ENCODE results near the gene MARK1. TPM values are rescaled to one million over a fixed set of nuclear protein-coding genes. Genes with fewer than 3 reads are reported as not detected.

Gene MARK1
- total RNA-seq, 1 experiment from 2014 or later: 7.5 TPM

GRCh38 chr1:220616836-220617235 is 88.9 kb downstream of the MARK1 start:
- BruUV-seq (replicated peaks): no TSS peak
- no peaks in the 10 kb centered on the region for H3K36me3 Mint-ChIP-seq (ENCODE audit: insufficient read depth, unreplicated experiment)
- POLR2A ChIA-PET: interaction anchor here (0.9 kb wide), 1 partner anchor 29 kb away, joined by 3 read pairs; no protein-coding TSS in a partner anchor
- DNase-seq (ENCODE audit: unreplicated experiment): no peak
- no peak overlapping the region for H3K4me3 Mint-ChIP-seq (ENCODE audit: unreplicated experiment)
- H3K4me1 Mint-ChIP-seq (ENCODE audit: insufficient read depth, unreplicated experiment): no peaks in the 10 kb centered on the region
- TF ChIP-seq CTCF (IDR thresholded peaks at IDR 0.05; ENCODE audit: unreplicated experiment): no peak
- no peak overlapping the region for H3K27ac Mint-ChIP-seq (ENCODE audit: low read depth, unreplicated experiment)
- H3K27me3 Mint-ChIP-seq (ENCODE audit: insufficient read depth, unreplicated experiment): no peaks in the 10 kb centered on the region
- intact Hi-C loops (cut with micrococcal nuclease): no loop called here
- CTCF ChIA-PET: interaction anchor here (1.1 to 1.3 kb wide), 2 partner anchors 321 to 336 kb away, joined by 3 to 6 read pairs; no protein-coding TSS in a partner anchor
- no peaks in the 10 kb centered on the region for H3K9me3 Mint-ChIP-seq (ENCODE audit: unreplicated experiment)

GRCh38 chr1:220628431-220628830 is 100.5 kb downstream of the MARK1 start:
- Mint-ChIP-seq H3K9me3 (ENCODE audit: unreplicated experiment) (no peaks in the 10 kb centered on the region), H3K27me3 (ENCODE audit: insufficient read depth, unreplicated experiment) (no peaks in the 10 kb centered on the region), H3K4me1 (ENCODE audit: insufficient read depth, unreplicated experiment) (peaks cover 7% of the 10 kb centered on the region), H3K27ac (ENCODE audit: low read depth, unreplicated experiment) (no peak overlapping the region), H3K36me3 (ENCODE audit: insufficient read depth, unreplicated experiment) (no peaks in the 10 kb centered on the region), H3K4me3 (ENCODE audit: unreplicated experiment) (no peak overlapping the region)
- intact Hi-C loops (cut with micrococcal nuclease): no loop called here
- no TSS peak for BruUV-seq (replicated peaks)
- no peak for DNase-seq (ENCODE audit: unreplicated experiment)
- ChIA-PET CTCF (interaction anchor here (0.6 to 0.7 kb wide), 3 partner anchors 17 to 105 kb away, joined by 4 to 6 read pairs (median 5); no protein-coding TSS in a partner anchor), POLR2A (no interaction called here)
- TF ChIP-seq CTCF (IDR thresholded peaks at IDR 0.05; ENCODE audit: unreplicated experiment): no peak

- TF ChIP-seq CTCF (IDR thresholded peaks at IDR 0.05; ENCODE audit: unreplicated experiment): no peak
- peak; percentile 77 for DNase-seq (ENCODE audit: unreplicated experiment)
- Mint-ChIP-seq H3K27me3 (ENCODE audit: insufficient read depth, unreplicated experiment) (no peaks in the 10 kb centered on the region), H3K4me1 (ENCODE audit: insufficient read depth, unreplicated experiment) (peaks cover 7% of the 10 kb centered on the region), H3K4me3 (ENCODE audit: unreplicated experiment) (no peak overlapping the region), H3K9me3 (ENCODE audit: unreplicated experiment) (no peaks in the 10 kb centered on the region), H3K27ac (ENCODE audit: low read depth, unreplicated experiment) (peak overlapping the region; percentile 5), H3K36me3 (ENCODE audit: insufficient read depth, unreplicated experiment) (no peaks in the 10 kb centered on the region)
- CTCF ChIA-PET: interaction anchor here (0.5 to 0.6 kb wide), 3 partner anchors 136 to 579 kb away, joined by 3 read pairs; no protein-coding TSS in a partner anchor
- POLR2A ChIA-PET: interaction anchor here (0.5 to 1.4 kb wide), 5 partner anchors 13 to 125 kb away, joined by 3 to 6 read pairs (median 3); no protein-coding TSS in a partner anchor
- no TSS peak for BruUV-seq (replicated peaks)
- intact Hi-C loops (cut with micrococcal nuclease): no loop called here
Measured at GRCh38 chr1:220631238-220631815, 103.4 kb downstream of the MARK1 start.

- TF ChIP-seq CTCF (IDR thresholded peaks at IDR 0.05; ENCODE audit: unreplicated experiment): no peak
- Mint-ChIP-seq H3K27ac (ENCODE audit: low read depth, unreplicated experiment) (no peak overlapping the region), H3K4me3 (ENCODE audit: unreplicated experiment) (no peak overlapping the region), H3K27me3 (ENCODE audit: insufficient read depth, unreplicated experiment) (no peaks in the 10 kb centered on the region), H3K36me3 (ENCODE audit: insufficient read depth, unreplicated experiment) (peaks cover 5% of the 10 kb centered on the region), H3K9me3 (ENCODE audit: unreplicated experiment) (no peaks in the 10 kb centered on the region), H3K4me1 (ENCODE audit: insufficient read depth, unreplicated experiment) (no peaks in the 10 kb centered on the region)
- DNase-seq (ENCODE audit: unreplicated experiment): no peak
- POLR2A ChIA-PET: interaction anchor here (0.6 to 1.2 kb wide), 3 partner anchors 302 to 1933 kb away, joined by 3 to 4 read pairs (median 3); no protein-coding TSS in a partner anchor
- BruUV-seq (replicated peaks): no TSS peak
- intact Hi-C loops (cut with micrococcal nuclease): no loop called here
- CTCF ChIA-PET: interaction anchor here (0.7 to 1.4 kb wide), 5 partner anchors 32 to 880 kb away, joined by 4 to 5 read pairs (median 4); no protein-coding TSS in a partner anchor
Measured at GRCh38 chr1:220637759-220638158, 109.8 kb downstream of the MARK1 start.

Measured in MCF 10A (cell line).